IMR-90 (cell line): ENCODE measurements around the gene MMRN2. TPM values are rescaled to one million over a fixed set of nuclear protein-coding genes. Genes with fewer than 3 reads are reported as not detected.

Experiments used
- ATAC-seq: fragments of 200-7000 bp; cut with Tn5 transposase; 2 replicates; pipeline ENCODE4 v1.9.1; 2020; ENCODE audit warnings: low read depth, mild to moderate bottlenecking, moderate library complexity
- BruUV-seq: library from RNA; stranded (reverse); fragments of 400-500 nt; replicated peaks from 2 replicates; lab custom pipeline; 2021; lab: Mats Ljungman, UMichigan
- CTCF ChIA-PET: fragments of 300-600 bp; formaldehyde crosslinking; extraction: SDS; loops from one replicate; lab custom pipeline; 2021; ENCODE audit warnings: antibody characterized with exemption; lab: Yijun Ruan, JAX
- POLR2A ChIA-PET: fragments of 300-600 bp; sonication (Branson Sonifier 250); formaldehyde crosslinking; loops from one replicate; lab custom pipeline; 2022; ENCODE audit warnings: antibody characterized with exemption; ENCODE audit not compliant: unreplicated experiment; lab: Charles Lee
- DNase-seq: peaks from one replicate; pipeline ENCODE4 v3.0.0; 2013
- H2AFZ ChIP-seq: replicated peaks from 2 replicates; pipeline ENCODE3; 2013; ENCODE audit warnings: low read length, mild to moderate bottlenecking; ENCODE audit not compliant: poor library complexity
- H2AK5ac ChIP-seq: 2 replicates; pipeline ENCODE4 v1.6.1; 2013; ENCODE audit warnings: low read depth, low read length, inconsistent platforms
- H2AK9ac ChIP-seq: replicated peaks from 2 replicates; pipeline ENCODE3; 2013; ENCODE audit warnings: mild to moderate bottlenecking, low read depth, low read length, moderate library complexity; ENCODE audit not compliant: poor library complexity
- H2BK120ac ChIP-seq: 2 replicates; pipeline ENCODE4 v1.6.1; 2013; ENCODE audit warnings: low read depth, low read length, inconsistent platforms
- H2BK15ac ChIP-seq: 3 replicates; pipeline ENCODE4 v1.6.1; 2013; ENCODE audit warnings: low read depth, low read length, inconsistent platforms
- H2BK20ac ChIP-seq: 2 replicates; pipeline ENCODE4 v1.6.1; 2013; ENCODE audit warnings: low read depth, mild to moderate bottlenecking, inconsistent platforms, low read length, moderate library complexity
- H2BK5ac ChIP-seq: 2 replicates; pipeline ENCODE4 v1.6.1; 2013; ENCODE audit warnings: mild to moderate bottlenecking, low read depth, low read length, inconsistent platforms; ENCODE audit not compliant: poor library complexity, severe bottlenecking
- H3K14ac ChIP-seq: replicated peaks from 2 replicates; pipeline ENCODE4 v1.6.1; 2013; ENCODE audit warnings: low read depth, low read length, inconsistent platforms
- H3K18ac ChIP-seq: 2 replicates; pipeline ENCODE4 v1.6.1; 2013; ENCODE audit warnings: low read depth, low read length, control low read depth
- H3K23ac ChIP-seq: 2 replicates; pipeline ENCODE4 v1.6.1; 2013; ENCODE audit warnings: low read depth, low read length, inconsistent platforms
- H3K27ac ChIP-seq: 2 replicates; pipeline ENCODE4 v1.5.1; 2013; ENCODE audit warnings: mild to moderate bottlenecking, control low read depth, low read length; ENCODE audit not compliant: insufficient read depth
- H3K27me3 ChIP-seq: 2 replicates; pipeline ENCODE4 v1.6.1; 2013; ENCODE audit warnings: low read length; ENCODE audit not compliant: control insufficient read depth, insufficient read depth
- H3K36me3 ChIP-seq: 2 replicates; pipeline ENCODE4 v1.6.1; 2013; ENCODE audit warnings: low read length, mixed read lengths; ENCODE audit not compliant: control insufficient read depth, insufficient read depth
- H3K4ac ChIP-seq: 2 replicates; pipeline ENCODE4 v1.6.1; 2013; ENCODE audit warnings: low read depth, low read length, inconsistent platforms
- H3K4me1 ChIP-seq: 2 replicates; pipeline ENCODE4 v1.6.1; 2013; ENCODE audit warnings: low read length, mixed read lengths; ENCODE audit not compliant: control insufficient read depth, insufficient read depth
- H3K4me2 ChIP-seq: 2 replicates; pipeline ENCODE4 v1.6.1; 2013; ENCODE audit warnings: low read depth, mild to moderate bottlenecking, control low read depth, low read length, moderate library complexity
- H3K4me3 ChIP-seq: 2 replicates; pipeline ENCODE4 v1.5.1; 2013; ENCODE audit warnings: low read depth, mild to moderate bottlenecking, control low read depth, low read length, moderate library complexity; ENCODE audit not compliant: insufficient read depth
- H3K56ac ChIP-seq: 2 replicates; pipeline ENCODE4 v1.6.1; 2013; ENCODE audit warnings: low read length, inconsistent platforms; ENCODE audit not compliant: insufficient read depth; ENCODE audit errors: extremely low read depth
- H3K79me1 ChIP-seq, 2 experiments: 2 replicates each; pipeline ENCODE4 v1.6.1; 2013; ENCODE audit warnings: low read length in 2 of 2, inconsistent platforms in 1 of 2, low read depth in 1 of 2
- H3K9ac ChIP-seq: 2 replicates; pipeline ENCODE4 v1.6.1; 2013; ENCODE audit warnings: low read depth, low read length, control low read depth
- H3K9me1 ChIP-seq: 2 replicates; pipeline ENCODE4 v1.6.1; 2013; ENCODE audit warnings: low read length, inconsistent platforms; ENCODE audit not compliant: insufficient read depth
- H3K9me3 ChIP-seq: 2 replicates; pipeline ENCODE4 v1.6.1; 2013; ENCODE audit warnings: low read length; ENCODE audit not compliant: control insufficient read depth, insufficient read depth
- H4K20me1 ChIP-seq: 2 replicates; pipeline ENCODE4 v1.6.1; 2013; ENCODE audit warnings: low read length, inconsistent platforms; ENCODE audit not compliant: insufficient read depth
- H4K5ac ChIP-seq: 2 replicates; pipeline ENCODE4 v1.6.1; 2013; ENCODE audit warnings: mild to moderate bottlenecking, low read depth, low read length, control low read depth
- H4K8ac ChIP-seq, 2 experiments: 2 replicates each; pipeline ENCODE4 v1.6.1; 2013; ENCODE audit warnings: low read depth in 2 of 2, low read length in 2 of 2, control low read depth in 1 of 2, inconsistent platforms in 1 of 2
- H4K91ac ChIP-seq: 2 replicates; pipeline ENCODE4 v1.6.1; 2013; ENCODE audit warnings: low read depth, low read length, inconsistent platforms; ENCODE audit not compliant: insufficient read depth
- BHLHE40 ChIP-seq: fragments of 150-350 bp; IDR thresholded peaks from 2 replicates; pipeline ENCODE4 v1.6.1; 2016; ENCODE audit warnings: mild to moderate bottlenecking, low read depth, low read length
- CEBPB ChIP-seq: IDR thresholded peaks from 2 replicates; pipeline ENCODE4 v1.6.1; 2012; ENCODE audit warnings: low read depth, low read length, improper control_type of control experiment
- CHD1 ChIP-seq: IDR thresholded peaks from 2 replicates; pipeline ENCODE4 v1.6.1; 2012; ENCODE audit warnings: low read depth, low read length, improper control_type of control experiment
- CTCF ChIP-seq: conservative IDR thresholded peaks from 2 replicates; pipeline ENCODE4 v1.5.1; 2012; ENCODE audit warnings: mild to moderate bottlenecking, low read depth, low read length, improper control_type of control experiment
- ELK1 ChIP-seq: fragments of 150-350 bp; IDR thresholded peaks from 2 replicates; pipeline ENCODE4 v1.6.1; 2016; ENCODE audit warnings: low read depth, mild to moderate bottlenecking, low read length, moderate library complexity, borderline replicate concordance
- FOS ChIP-seq: fragments of 150-350 bp; IDR thresholded peaks from 2 replicates; pipeline ENCODE4 v1.6.1; 2016; ENCODE audit warnings: low read depth, low read length
- MAFK ChIP-seq: IDR thresholded peaks from 2 replicates; pipeline ENCODE4 v1.6.1; 2012; ENCODE audit warnings: low read depth, low read length, improper control_type of control experiment
- MAZ ChIP-seq: IDR thresholded peaks from 2 replicates; pipeline ENCODE4 v1.6.1; 2012; ENCODE audit warnings: low read depth, mild to moderate bottlenecking, low read length, improper control_type of control experiment, moderate library complexity, borderline replicate concordance
- MXI1 ChIP-seq: IDR thresholded peaks from 2 replicates; pipeline ENCODE4 v1.6.1; 2012; ENCODE audit warnings: low read depth, mild to moderate bottlenecking, low read length, moderate library complexity, borderline replicate concordance
- NFE2L2 ChIP-seq: fragments of 150-350 bp; IDR thresholded peaks from 2 replicates; pipeline ENCODE4 v1.6.1; 2016; ENCODE audit warnings: low read depth, mild to moderate bottlenecking, low read length
- POLR2A ChIP-seq: IDR thresholded peaks from 2 replicates; pipeline ENCODE4 v1.6.1; 2012; ENCODE audit warnings: mild to moderate bottlenecking, low read depth, low read length
- RAD21 ChIP-seq: IDR thresholded peaks from 2 replicates; pipeline ENCODE4 v1.6.1; 2012; ENCODE audit warnings: low read length, improper control_type of control experiment
- RCOR1 ChIP-seq: IDR thresholded peaks from 2 replicates; pipeline ENCODE4 v1.6.1; 2012; ENCODE audit warnings: mild to moderate bottlenecking, low read length, improper control_type of control experiment; ENCODE audit not compliant: insufficient replicate concordance
- RFX5 ChIP-seq: IDR thresholded peaks from 2 replicates; pipeline ENCODE4 v1.8.0; 2012; ENCODE audit warnings: low read depth, mild to moderate bottlenecking, low read length, moderate library complexity
- SMC3 ChIP-seq: fragments of 150-350 bp; IDR thresholded peaks from 2 replicates; pipeline ENCODE4 v1.6.1; 2016; ENCODE audit warnings: low read depth, mild to moderate bottlenecking, antibody characterized with exemption, low read length, moderate library complexity
- USF2 ChIP-seq: fragments of 150-350 bp; IDR thresholded peaks from 2 replicates; pipeline ENCODE4 v1.6.1; 2017; ENCODE audit warnings: mild to moderate bottlenecking, antibody characterized with exemption, low read length, low read depth
- WGBS, 2 experiments: methylation state at CpG; one replicate each; pipeline versions ENCODE4 v1.1.5 to v1.1.7; 2013; ENCODE audit warnings: missing lambda C conversion rate in 2 of 2; ENCODE audit not compliant: insufficient read length in 1 of 2; ENCODE audit errors: extremely low coverage in 2 of 2; 5-methylcytosine and 5-hydroxymethylcytosine counted together
- dilution Hi-C: fragments of 300-500 bp; cut with HindIII; formaldehyde crosslinking; loops from one replicate; pipeline ENCODE4 v1.14.3; 2018; ENCODE audit warnings: low sequenced_read_pairs; ENCODE audit not compliant: unreplicated experiment
- in situ Hi-C: fragments of 300-500 bp; cut with MboI; formaldehyde crosslinking; loops from 3 replicates; pipeline ENCODE4 v1.14.3; 2019; ENCODE audit warnings: low sequenced_read_pairs, inconsistent platforms, mixed read lengths
- intact Hi-C: fragments of 100-400 bp; cut with micrococcal nuclease; formaldehyde crosslinking; loops from 2 replicates; pipeline ENCODE4 v1.10.0; 2022
- polyA plus RNA-seq, 3 experiments: library from polyadenylated mRNA; depleted of rRNA; stranded (reverse); fragments of >200 nt; gene quantifications; 2 replicates each; pipeline ENCODE4 v1.2.3, GENCODE V29; 2012; ENCODE audit warnings: low replicate concordance in 1 of 3
- total RNA-seq: library from RNA; depleted of rRNA; stranded (reverse); fragments of >200 nt; gene quantifications from 2 replicates; pipeline ENCODE4 v1.2.3, GENCODE V29; 2012

MMRN2 gene
- total and polyA plus RNA-seq, 2 of the 4 experiments (the other 2 are of a cell fraction) = 1.6 to 1.8 TPM

GRCh38 chr10:86976362-86977056 lies 19.1 kb upstream of the MMRN2 start:
- Histone ChIP-seq H3K18ac (no peak overlapping the region), H2AFZ (no peak overlapping the region), H3K9me3 (no peaks in the 10 kb centered on the region), H3K27me3 (no peaks in the 10 kb centered on the region), H4K8ac (no peak overlapping the region), H3K9ac (no peak overlapping the region), H2AK9ac (no peak overlapping the region), H3K56ac (no peak overlapping the region), H4K5ac (no peak overlapping the region), H3K4me3 (no peak overlapping the region), H4K91ac (no peak overlapping the region), H3K14ac (no peak overlapping the region), H2BK20ac (no peak overlapping the region), H3K23ac (no peak overlapping the region), H3K9me1 (peaks cover 8% of the 10 kb centered on the region; the same call in 1 of the 2 replicates), H2BK15ac (no peak overlapping the region), H3K4me1 (peaks cover 11% of the 10 kb centered on the region), H3K4ac (no peak overlapping the region), H3K79me1 (0 out of 4 replicates have a peak, but pooled peaks cover 0 to 3% of the 10 kb centered on the region in 2 experiments), H2BK5ac (no peak overlapping the region), H3K4me2 (no peak overlapping the region), H3K27ac (no peak overlapping the region), H2AK5ac (no peak overlapping the region), H4K20me1 (no peaks in the 10 kb centered on the region), H2BK120ac (no peak overlapping the region), H3K36me3 (no peaks in the 10 kb centered on the region)
- DNase-seq (no peak), ATAC-seq (no peak)
- CTCF ChIA-PET = no interaction called here
- WGBS, 2 experiments = no CpG with 5 or more reads among the region's 5 CpGs
- no peak for TF ChIP-seq POLR2A
- no peak for TF ChIP-seq FOS
- no peak for TF ChIP-seq RAD21
- no peak for TF ChIP-seq MAZ
- no peak for TF ChIP-seq RFX5
- no peak for TF ChIP-seq CTCF
- TF ChIP-seq SMC3 = no peak
- no peak for TF ChIP-seq RCOR1
- no peak for TF ChIP-seq CHD1
- TF ChIP-seq MAFK = no peak
- no peak for TF ChIP-seq ELK1
- no peak for TF ChIP-seq CEBPB
- TF ChIP-seq MXI1 = no peak
- no peak for TF ChIP-seq BHLHE40
- no peak for TF ChIP-seq USF2
- no peak for TF ChIP-seq NFE2L2
- POLR2A ChIA-PET = no interaction called here
- in situ Hi-C loops = no loop called here
- dilution Hi-C loops = no loop called here
- no TSS peak for BruUV-seq
- intact Hi-C loops = no loop called here
